Measurements from ENCODE around the gene GIGYF1. TPM values are rescaled to one million over a fixed set of nuclear protein-coding genes. Genes with fewer than 3 reads are reported as not detected.

The GIGYF1 gene
- total and polyA plus RNA-seq, 2 of the 13 experiments (the other 11 are each of a cell fraction or from before 2014, with no cell fraction given), result 7.6 to 16.1 TPM

GRCh38 chr7:100705753-100706671 is 12.0 kb upstream of the GIGYF1 start, which contains the start of gene POP7 (continued):
- TF ChIP-seq ZNF850 (CRISPR knock-in tag; conservative IDR thresholded peaks at IDR 0.05) (peak; percentile 60; the same call in 1 of the 2 replicates), ZNF530 (CRISPR knock-in tag; IDR thresholded peaks at IDR 0.05; ENCODE audit: low read depth) (no peak), ZBTB1 (CRISPR knock-in tag; IDR thresholded peaks at IDR 0.05; ENCODE audit: borderline replicate concordance) (no peak), NFE2 (CRISPR knock-in tag; IDR thresholded peaks at IDR 0.05) (no peak), SP4 (CRISPR knock-in tag; IDR thresholded peaks at IDR 0.05) (peak; percentile 89), SP1 (IDR thresholded peaks at IDR 0.05) (peak; percentile 53; the same call in 1 of the 2 replicates), SP1 (CRISPR knock-in tag; IDR thresholded peaks at IDR 0.05) (peak; percentile 87), ZNF367 (CRISPR knock-in tag; IDR thresholded peaks at IDR 0.05; ENCODE audit: borderline replicate concordance) (no peak), ATM (IDR thresholded peaks at IDR 0.05; ENCODE audit: borderline replicate concordance) (no peak), ZMAT5 (CRISPR knock-in tag; IDR thresholded peaks at IDR 0.05; ENCODE audit: borderline replicate concordance, low read depth) (no peak), XRCC5 (optimal IDR thresholded peaks at IDR 0.05; ENCODE audit: low read length) (no peak), ZBTB40 (IDR thresholded peaks at IDR 0.05) (no peak), ZBTB40 (CRISPR knock-in tag; IDR thresholded peaks at IDR 0.05) (no peak; the same call in 1 of the 2 replicates), ZNF678 (CRISPR knock-in tag; IDR thresholded peaks at IDR 0.05) (no peak), ZNF280D (CRISPR knock-in tag; IDR thresholded peaks at IDR 0.05) (no peak), ATF7-NPFF (CRISPR knock-in tag; IDR thresholded peaks at IDR 0.05; ENCODE audit: low read depth) (peak; percentile 85; the same call in 1 of the 2 replicates), HHEX (CRISPR knock-in tag; IDR thresholded peaks at IDR 0.05) (0 out of 2 replicates have a peak, but pooled peaks have one; percentile 15), HNRNPUL1 (IDR thresholded peaks at IDR 0.05; ENCODE audit: low read depth, low read length) (no peak)

Measured in HepG2 (cell line).